Measurements from ENCODE around the gene TNFSF12.

GRCh38 chr17:7551396-7551795 lies 2.5 kb downstream of the TNFSF12 start:
- TF ChIP-seq EZH2 (IDR thresholded peaks at IDR 0.05; ENCODE audit: insufficient read depth, poor library complexity, severe bottlenecking) (no peak), EZH2phosphoT487 (IDR thresholded peaks at IDR 0.05; ENCODE audit: insufficient read depth, low read depth) (no peak)

Measured in GM23248 (cell line).